AG04450 (cell line): Measurements from ENCODE around the gene ASIC1. TPM values are rescaled to one million over a fixed set of nuclear protein-coding genes. Genes with fewer than 3 reads are reported as not detected.
A peak's percentile ranks its signal among the peaks of the same experiment; 100 is the strongest.
"Not testable (repeated sequence)": the region's sequence is repeated elsewhere in the genome, so short reads cannot be mapped to it uniquely, and the experiment has no call there.

Source experiments
- CTCF ChIA-PET: fragments of 300-600, 350-600 bp; formaldehyde crosslinking; extraction: SDS; loops from one replicate; lab custom pipeline; 2022; ENCODE audit warnings: antibody characterized with exemption, inconsistent platforms; lab: Charles Lee
- POLR2A ChIA-PET: fragments of 350-600 bp; formaldehyde crosslinking; extraction: SDS; loops from one replicate; lab custom pipeline; 2021; ENCODE audit warnings: antibody characterized with exemption, inconsistent platforms; lab: Yijun Ruan, JAX
- DNase-seq: peaks from one replicate; pipeline ENCODE4 v3.0.0-alpha.2; 2011; ENCODE audit warnings: low read depth, low spot score
- H3K27ac ChIP-seq: one replicate; pipeline ENCODE4 v1.5.1; 2012; ENCODE audit warnings: low read depth, low read length, control low read depth
- H3K27me3 ChIP-seq: one replicate; pipeline ENCODE4 v1.6.0; 2012; ENCODE audit warnings: low read length; ENCODE audit not compliant: control insufficient read depth, insufficient read depth
- H3K4me3 ChIP-seq: 2 replicates; pipeline ENCODE4 v1.5.1; 2011; ENCODE audit warnings: mild to moderate bottlenecking, low read depth, low read length, control low read depth
- H3K9me3 ChIP-seq: 2 replicates; pipeline ENCODE4 v1.5.1; 2012; ENCODE audit warnings: low read length; ENCODE audit not compliant: control insufficient read depth, insufficient read depth
- CTCF ChIP-seq: IDR thresholded peaks from 2 replicates; pipeline ENCODE4 v1.5.1; 2011; ENCODE audit warnings: low read depth, low read length, control low read depth, inconsistent platforms
- polyA plus RNA-seq: library from polyadenylated mRNA; depleted of rRNA; stranded (reverse); fragments of >200 nt; gene quantifications from 2 replicates; pipeline ENCODE4 v1.2.3, GENCODE V29; 2011

The ASIC1 gene
- polyA plus RNA-seq, 1 experiment, result 9.9 TPM

DNA sequence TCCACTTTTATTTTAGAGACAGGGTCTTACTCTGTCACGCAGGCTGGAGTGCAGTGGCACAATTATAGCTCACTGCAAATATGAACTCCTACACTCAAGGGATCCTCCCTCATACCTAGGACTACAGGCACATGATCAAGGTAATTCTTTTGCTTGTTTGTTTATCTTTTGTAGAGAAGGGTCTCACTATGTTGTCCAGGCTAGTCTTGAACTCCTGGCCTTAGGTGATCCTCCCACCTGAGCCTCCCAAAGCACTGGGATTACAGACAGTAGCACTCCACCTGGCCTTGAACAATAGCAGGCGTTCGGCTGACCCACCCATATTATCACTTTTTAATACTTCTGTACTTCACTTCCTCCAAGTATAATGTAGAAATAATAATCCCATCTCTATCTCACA, 30.7 kb upstream of the ASIC1 start:
- H3K9me3 ChIP-seq, result no peaks in the 10 kb centered on the region
- no peak for TF ChIP-seq CTCF
- H3K4me3 ChIP-seq, result no peak overlapping the region
- no peak for DNase-seq
- no peaks in the 10 kb centered on the region for H3K27me3 ChIP-seq
- no peak overlapping the region for H3K27ac ChIP-seq
- ChIA-PET POLR2A (no interaction called here), CTCF (interaction anchor here (2.1 kb wide), 1 partner anchor 12 kb away, joined by 22 read pairs; no protein-coding TSS in a partner anchor)

- H3K9me3 ChIP-seq, H3K27me3 ChIP-seq, DNase-seq, H3K4me3 ChIP-seq, H3K27ac ChIP-seq, POLR2A ChIA-PET: not testable (repeated sequence)
- CTCF ChIA-PET, result interaction anchor here (0.9 to 2.3 kb wide), 3 partner anchors 8 to 146 kb away, joined by 3 to 18 read pairs (median 6); no protein-coding TSS in a partner anchor
These were observed 26.9 kb upstream of the ASIC1 start for GRCh38 chr12:50030449-50030848.

DNA sequence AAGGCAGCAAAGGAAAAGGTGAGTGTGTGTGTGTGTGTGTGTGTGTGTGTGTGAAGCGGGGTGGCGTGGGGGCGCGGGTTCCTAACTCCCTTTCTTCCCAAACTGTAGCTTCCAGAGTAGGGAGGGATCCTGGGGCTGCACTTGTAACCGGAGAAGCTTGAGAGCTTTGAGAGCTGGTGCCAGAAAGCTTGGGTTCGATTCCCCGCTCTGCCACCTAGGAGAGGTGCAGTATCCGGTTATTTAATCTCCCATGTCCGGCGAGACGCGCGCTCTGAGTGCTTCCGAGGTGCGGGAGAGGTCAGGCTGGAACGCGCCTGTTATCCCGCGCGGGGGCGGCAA, 24.9 kb upstream of the ASIC1 start:
- no peaks in the 10 kb centered on the region; the same call in 1 of the 2 replicates for H3K9me3 ChIP-seq
- DNase-seq, result no peak
- ChIA-PET POLR2A (interaction anchor here (0.5 kb wide), 1 partner anchor 750 kb away, joined by 6 read pairs; no protein-coding TSS in a partner anchor), CTCF (interaction anchor here (2.1 kb wide), 1 partner anchor 65 kb away, joined by 8 read pairs; no protein-coding TSS in a partner anchor)
- no peak overlapping the region for H3K4me3 ChIP-seq
- no peak for TF ChIP-seq CTCF
- H3K27ac ChIP-seq, result no peak overlapping the region
- peaks cover 6% of the 10 kb centered on the region for H3K27me3 ChIP-seq

- H3K4me3 ChIP-seq, result peak overlapping the region; percentile 7; the same call in 1 of the 2 replicates
- no peak for TF ChIP-seq CTCF
- ChIA-PET CTCF (interaction anchor here (2.1 kb wide), 1 partner anchor 66 kb away, joined by 8 read pairs; no protein-coding TSS in a partner anchor), POLR2A (no interaction called here)
- H3K9me3 ChIP-seq, result no peaks in the 10 kb centered on the region; the same call in 1 of the 2 replicates
- H3K27me3 ChIP-seq, result peaks cover 6% of the 10 kb centered on the region
- no peak overlapping the region for H3K27ac ChIP-seq
- no peak for DNase-seq
These were observed 24.4 kb upstream of the ASIC1 start for GRCh38 chr12:50032854-50033581.

DNA sequence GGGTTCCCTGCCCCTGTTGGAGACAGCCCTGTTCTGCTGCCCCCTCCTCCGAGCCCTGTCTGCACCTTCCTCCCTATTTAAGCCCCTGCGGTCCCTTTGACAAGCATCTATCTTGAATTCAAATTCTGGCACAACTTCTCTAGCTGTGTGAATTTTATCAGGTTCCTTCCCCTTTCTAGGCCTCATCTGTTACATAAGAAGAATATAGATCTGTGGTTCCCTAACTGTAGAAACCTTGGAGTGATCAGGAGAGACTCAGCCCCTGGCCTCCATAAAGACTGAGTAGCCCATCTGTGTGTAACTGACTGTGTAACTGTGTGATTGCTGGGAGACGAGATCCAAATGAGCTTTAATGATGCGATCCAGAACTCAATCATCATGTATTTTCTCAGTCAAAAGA, 19.1 kb upstream of the ASIC1 start:
- POLR2A ChIA-PET, result interaction anchor here (0.6 to 1.5 kb wide), 2 partner anchors 9 to 13 kb away, joined by 3 read pairs; partner anchors contain the start of gene RACGAP1

More for the DNA sequence above, 19.1 kb upstream of the ASIC1 start:
- DNase-seq, result no peak
- Histone ChIP-seq H3K9me3 (no peaks in the 10 kb centered on the region), H3K27ac (no peak overlapping the region), H3K4me3 (no peak overlapping the region), H3K27me3 (no peaks in the 10 kb centered on the region)
- no peak for TF ChIP-seq CTCF
- CTCF ChIA-PET, result interaction anchor here (0.6 to 4.8 kb wide), 23 partner anchors 9 to 299 kb away, joined by 3 to 37 read pairs (median 7); partner anchors contain the start of gene RACGAP1
